Skeletal muscle tissue (tissue), 4 donors: ENCODE measurements around the gene N4BP3. TPM values are rescaled to one million over a fixed set of nuclear protein-coding genes. Genes with fewer than 3 reads are reported as not detected.

ENCODE experiments used
- H3K27ac ChIP-seq: one replicate; pipeline ENCODE4 v1.7.0; 2013; ENCODE audit warnings: mild to moderate bottlenecking, low read depth, low read length, inconsistent platforms
- H3K27me3 ChIP-seq, 3 donors: one replicate each; pipeline ENCODE4 v1.7.0; 2013; ENCODE audit warnings: low read length in 3 of 3; ENCODE audit not compliant: control insufficient read depth in 3 of 3, insufficient read depth in 3 of 3
- H3K36me3 ChIP-seq, 3 donors: one replicate each; pipeline ENCODE4 v1.7.0; 2013; ENCODE audit warnings: low read length in 3 of 3; ENCODE audit not compliant: control insufficient read depth in 3 of 3, insufficient read depth in 3 of 3
- H3K4me1 ChIP-seq, 3 donors: one replicate each; pipeline ENCODE4 v1.7.0; 2013; ENCODE audit warnings: low read length in 3 of 3, mild to moderate bottlenecking in 3 of 3; ENCODE audit not compliant: control insufficient read depth in 3 of 3, insufficient read depth in 3 of 3
- H3K4me3 ChIP-seq, 3 donors: one replicate each; pipeline ENCODE4 v1.7.0; 2013; ENCODE audit warnings: low read length in 3 of 3
- H3K9ac ChIP-seq, 3 donors: one replicate each; pipeline ENCODE4 v1.7.0; 2013; ENCODE audit warnings: low read length in 3 of 3, mild to moderate bottlenecking in 3 of 3, moderate library complexity in 2 of 3, low read depth in 1 of 3
- H3K9me3 ChIP-seq, 3 donors: one replicate each; pipeline ENCODE4 v1.7.0; 2013; ENCODE audit warnings: low read length in 3 of 3; ENCODE audit not compliant: control insufficient read depth in 3 of 3
- total RNA-seq: library from RNA; depleted of rRNA; stranded (reverse); fragments of >200 nt; gene quantifications from one replicate; pipeline ENCODE4 v1.2.3, GENCODE V29; 2014
- donor health status: Osteomylitis.

N4BP3 gene
- total RNA-seq, 1 donor from 2014 or later = 12.0 TPM

GRCh38 chr5:178094345-178094744, 19.0 kb upstream of the N4BP3 start:
- Histone ChIP-seq H3K27me3 (no peaks in the 10 kb centered on the region), H3K4me1 (no peaks in the 10 kb centered on the region), H3K27ac (no peak overlapping the region), H3K9ac (no peak overlapping the region), H3K4me3 (no peak overlapping the region), H3K36me3 (no peaks in the 10 kb centered on the region), H3K9me3 (no peaks in the 10 kb centered on the region)

DNA sequence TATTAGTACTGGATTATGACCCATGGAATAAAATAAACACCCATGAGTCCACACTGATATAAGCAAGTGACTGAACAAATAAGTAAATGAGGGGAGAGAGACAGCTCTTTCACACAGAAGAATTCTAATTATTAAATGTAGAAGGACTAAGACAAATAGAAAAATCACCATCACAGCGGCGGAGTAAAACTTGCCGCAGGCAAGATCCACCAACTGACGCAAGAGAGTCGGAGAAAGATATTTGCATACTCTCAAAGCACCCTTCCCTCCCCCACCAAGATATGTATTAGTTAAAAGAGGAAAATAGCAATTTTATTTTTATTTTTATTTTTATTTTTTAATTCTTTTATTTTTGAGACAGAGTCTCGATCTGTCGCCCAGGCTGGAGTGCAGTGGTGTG, 14.6 kb upstream of the N4BP3 start:
- Histone ChIP-seq H3K9ac (no peak overlapping the region), H3K4me3 (no peak overlapping the region), H3K36me3 (no peaks in the 10 kb centered on the region), H3K27ac (no peak overlapping the region), H3K27me3 (peaks cover 0 to 4% (median 0%) of the 10 kb centered on the region in 3 donors), H3K4me1 (no peaks in the 10 kb centered on the region), H3K9me3 (no peaks in the 10 kb centered on the region)

DNA sequence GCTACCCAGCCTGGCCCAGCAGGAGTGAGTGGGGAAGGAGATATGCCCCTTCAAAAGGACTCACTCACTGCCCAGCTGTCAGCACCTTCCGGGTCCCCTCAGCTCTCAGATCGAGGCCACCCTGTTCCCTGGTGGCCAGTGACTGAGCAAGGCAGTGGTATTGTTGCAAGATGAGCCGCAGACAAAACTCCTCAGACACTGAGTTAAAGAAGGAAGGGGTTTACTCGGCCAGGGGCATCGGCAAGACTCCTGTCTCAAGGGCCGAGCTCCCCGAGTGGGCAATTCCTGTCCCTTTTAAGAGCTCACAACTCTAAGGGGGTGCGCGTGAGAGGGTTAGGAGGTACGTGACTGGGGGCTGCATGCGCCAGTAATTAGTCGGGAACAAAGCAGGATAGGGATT, 9.7 kb upstream of the N4BP3 start:
- no peak overlapping the region for H3K9ac ChIP-seq
- no peaks in the 10 kb centered on the region for H3K36me3 ChIP-seq
- H3K4me1 ChIP-seq = no peaks in the 10 kb centered on the region
- H3K4me3 ChIP-seq = no peak overlapping the region
- no peaks in the 10 kb centered on the region for H3K9me3 ChIP-seq
- H3K27ac ChIP-seq = no peak overlapping the region
- peaks cover 0 to 6% (median 0%) of the 10 kb centered on the region in 3 donors for H3K27me3 ChIP-seq

DNA sequence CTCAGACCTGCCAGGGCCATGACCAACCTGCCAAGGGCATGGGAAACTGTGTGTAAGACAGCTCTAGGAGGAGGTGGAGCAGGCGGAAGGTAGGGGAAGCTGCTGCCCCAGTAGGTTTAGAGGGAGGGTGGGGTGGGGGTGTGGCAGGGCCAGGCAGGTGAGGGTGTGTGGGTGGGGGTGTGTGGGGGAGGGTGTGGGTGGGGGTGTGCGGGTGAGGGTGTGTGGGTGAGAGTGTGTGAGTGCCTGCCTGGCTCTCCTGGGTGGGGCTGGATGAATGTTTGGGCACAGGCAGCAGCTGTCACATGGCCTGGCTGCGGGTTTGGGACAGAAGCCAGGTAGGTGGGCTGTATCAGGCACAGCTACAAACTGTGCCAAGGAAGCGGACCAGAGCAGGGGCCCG, 8.8 kb upstream of the N4BP3 start:
- Histone ChIP-seq H3K4me1 (no peaks in the 10 kb centered on the region), H3K9me3 (no peaks in the 10 kb centered on the region), H3K36me3 (no peaks in the 10 kb centered on the region), H3K27ac (no peak overlapping the region), H3K4me3 (no peak overlapping the region), H3K9ac (no peak overlapping the region), H3K27me3 (peaks cover 0 to 6% (median 0%) of the 10 kb centered on the region in 3 donors)

GRCh38 chr5:178106086-178106485, 7.2 kb upstream of the N4BP3 start:
- Histone ChIP-seq H3K27ac (no peak overlapping the region), H3K36me3 (no peaks in the 10 kb centered on the region), H3K27me3 (peaks cover 0 to 4% (median 2%) of the 10 kb centered on the region in 3 donors)

GRCh38 chr5:178106556-178107239, 6.6 kb upstream of the N4BP3 start:
- no peaks in the 10 kb centered on the region for H3K4me1 ChIP-seq
- H3K27ac ChIP-seq = no peak overlapping the region
- H3K27me3 ChIP-seq = peaks cover 0 to 2% (median 2%) of the 10 kb centered on the region in 3 donors
- no peaks in the 10 kb centered on the region for H3K9me3 ChIP-seq
- no peak overlapping the region for H3K9ac ChIP-seq
- no peaks in the 10 kb centered on the region for H3K36me3 ChIP-seq
- no peak overlapping the region for H3K4me3 ChIP-seq

More at GRCh38 chr5:178106086-178106485, 7.2 kb upstream of the N4BP3 start:
- Histone ChIP-seq H3K4me1 (no peaks in the 10 kb centered on the region), H3K4me3 (no peak overlapping the region), H3K9me3 (no peaks in the 10 kb centered on the region), H3K9ac (no peak overlapping the region)

DNA sequence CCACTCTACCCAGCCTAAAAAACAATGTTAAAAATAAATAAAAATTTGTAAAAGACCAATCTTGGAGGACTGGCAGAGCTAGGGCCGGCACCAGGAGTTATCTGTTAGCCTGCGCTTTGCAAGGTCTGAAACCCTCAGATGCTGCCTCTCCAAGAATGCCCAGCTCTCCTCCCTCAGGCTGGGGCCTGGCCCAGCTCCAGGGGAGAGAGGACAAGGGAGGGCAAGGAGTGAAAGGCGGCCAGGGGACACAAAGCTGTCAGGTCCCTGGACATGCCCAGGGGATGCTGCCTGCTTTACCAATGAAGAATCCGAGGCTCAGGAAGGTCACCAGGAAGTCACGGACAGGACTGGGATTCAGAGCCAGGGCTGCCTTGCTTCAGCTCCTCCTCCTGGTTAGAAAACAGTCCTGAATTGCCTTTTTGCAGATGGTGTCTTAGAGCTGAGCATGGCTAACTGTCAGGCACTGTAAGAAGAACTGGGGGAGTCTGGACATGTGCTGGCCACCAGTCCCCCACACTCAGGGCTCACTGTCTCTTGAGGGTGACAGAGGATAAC, 5.5 kb upstream of the N4BP3 start:
- H3K36me3 ChIP-seq = no peaks in the 10 kb centered on the region
- H3K4me1 ChIP-seq = peaks cover 0 to under 1% (median 0%) of the 10 kb centered on the region in 3 donors
- H3K27me3 ChIP-seq = peaks cover 2 to 9% (median 7%) of the 10 kb centered on the region in 3 donors
- H3K27ac ChIP-seq = no peak overlapping the region
- no peak overlapping the region for H3K9ac ChIP-seq
- no peak overlapping the region for H3K4me3 ChIP-seq
- H3K9me3 ChIP-seq = no peaks in the 10 kb centered on the region

DNA sequence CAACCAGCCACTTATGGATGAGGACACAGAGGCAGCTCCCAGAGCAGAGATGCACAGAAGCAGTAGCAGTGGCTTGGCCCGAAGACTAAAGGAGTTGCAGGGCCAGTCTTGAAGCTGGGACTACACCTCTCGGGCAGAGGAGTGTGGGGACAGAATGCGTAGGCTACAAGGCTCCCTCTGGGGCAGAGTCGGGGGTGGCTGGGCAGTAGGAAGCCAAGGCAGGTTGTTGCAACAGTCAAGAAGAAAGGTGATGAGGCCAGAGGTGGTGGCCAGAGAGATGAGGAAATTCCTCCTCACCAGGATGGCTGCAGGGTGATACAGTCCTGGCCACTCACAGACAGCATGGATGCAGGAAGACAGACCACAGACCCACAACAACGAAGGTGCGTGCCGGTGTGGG, 4.9 kb upstream of the N4BP3 start:
- H3K9ac ChIP-seq = no peak overlapping the region
- peaks cover 2 to 13% (median 11%) of the 10 kb centered on the region in 3 donors for H3K27me3 ChIP-seq
- H3K4me1 ChIP-seq = peaks cover 0 to 5% (median 0%) of the 10 kb centered on the region in 3 donors

DNA sequence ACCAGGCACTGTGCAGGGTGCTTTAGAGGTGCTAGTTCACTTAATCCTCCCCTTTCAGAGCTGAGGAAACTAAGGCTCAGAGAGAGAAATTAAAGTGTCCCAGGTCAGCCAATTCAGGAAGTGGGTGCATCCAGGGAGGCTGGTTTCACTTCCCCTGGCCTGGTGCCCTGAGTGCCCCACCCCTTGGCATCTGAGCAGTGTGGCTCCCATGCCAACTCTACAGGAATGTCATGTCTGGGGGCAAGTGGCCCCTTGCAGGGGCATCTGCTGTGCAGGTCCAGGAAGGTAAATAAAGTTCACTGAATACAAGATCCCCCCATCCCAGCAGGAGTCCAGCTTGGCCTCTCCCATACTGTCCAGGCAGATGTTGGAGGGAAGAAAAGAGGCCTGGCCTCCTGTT, 4.4 kb upstream of the N4BP3 start:
- no peak overlapping the region for H3K9ac ChIP-seq
- no peaks in the 10 kb centered on the region for H3K9me3 ChIP-seq
- no peak overlapping the region for H3K4me3 ChIP-seq
- peaks cover 0 to 7% (median 2%) of the 10 kb centered on the region in 3 donors for H3K4me1 ChIP-seq
- no peak overlapping the region for H3K27ac ChIP-seq
- no peaks in the 10 kb centered on the region for H3K36me3 ChIP-seq
- H3K27me3 ChIP-seq = peaks cover 5 to 13% (median 11%) of the 10 kb centered on the region in 3 donors

More for the DNA sequence above, 4.9 kb upstream of the N4BP3 start:
- no peak overlapping the region for H3K4me3 ChIP-seq
- no peaks in the 10 kb centered on the region for H3K9me3 ChIP-seq
- H3K27ac ChIP-seq = no peak overlapping the region
- H3K36me3 ChIP-seq = no peaks in the 10 kb centered on the region

- H3K36me3 ChIP-seq = no peaks in the 10 kb centered on the region
- H3K27ac ChIP-seq = no peak overlapping the region
- no peak overlapping the region for H3K9ac ChIP-seq
- H3K9me3 ChIP-seq = no peaks in the 10 kb centered on the region
- H3K4me1 ChIP-seq = peaks cover 3 to 22% (median 12%) of the 10 kb centered on the region in 3 donors
- H3K27me3 ChIP-seq = peaks cover 21 to 28% (median 25%) of the 10 kb centered on the region in 3 donors
- H3K4me3 ChIP-seq = no peak overlapping the region
Measured at GRCh38 chr5:178110511-178110910, 2.8 kb upstream of the N4BP3 start.
